ENCODE measurements around the gene GNGT2.
A peak's percentile ranks its signal among the peaks of the same experiment; 100 is the strongest.

Gene GNGT2

DNA sequence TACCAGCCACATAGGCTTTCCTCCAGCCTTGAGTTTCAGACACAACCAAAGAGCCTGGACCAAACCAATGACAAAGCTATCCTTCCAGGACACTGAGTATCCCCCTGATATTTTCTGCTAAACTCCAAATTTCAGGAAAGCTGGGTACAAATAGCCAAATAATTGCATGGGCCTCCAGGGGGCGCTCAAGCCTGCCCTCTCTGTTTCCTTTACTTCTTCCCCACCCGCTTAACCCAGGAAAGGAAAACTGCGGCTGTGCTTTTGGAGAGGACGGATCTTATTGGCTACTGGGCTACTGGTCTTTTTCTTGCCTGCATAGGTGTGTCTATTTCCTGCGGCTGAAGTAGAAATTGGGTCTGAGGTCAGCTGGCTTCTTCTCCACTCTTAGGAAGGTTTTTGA lies 30.1 kb downstream of the GNGT2 start:
- TF ChIP-seq RAD21 (IDR thresholded peaks at IDR 0.05; ENCODE audit: low read depth) (peak; percentile 88), ZBTB7A (IDR thresholded peaks at IDR 0.05; ENCODE audit: low read depth) (no peak)

DNA sequence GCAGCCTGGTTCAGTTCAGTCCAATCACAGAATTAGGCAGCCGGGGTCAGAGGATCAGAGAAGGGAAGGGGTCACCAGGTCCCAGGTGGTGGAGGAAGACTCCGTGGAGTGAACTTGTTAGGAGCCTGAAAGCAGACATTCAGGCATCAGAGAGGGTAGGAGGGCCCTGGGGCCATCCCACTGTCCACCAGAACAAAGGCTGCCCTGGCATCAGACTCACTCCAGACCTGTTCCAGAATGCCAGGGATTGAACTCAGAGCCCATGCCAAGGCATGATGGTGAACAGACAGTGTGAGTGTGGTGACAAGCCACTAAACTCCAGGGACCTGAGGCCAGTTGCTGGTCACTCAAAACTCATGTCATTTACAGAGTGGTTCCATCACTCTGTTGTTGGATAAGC lies 40.2 kb downstream of the GNGT2 start:
- TF ChIP-seq FOXM1 (IDR thresholded peaks at IDR 0.05; ENCODE audit: borderline replicate concordance, low read depth) (no peak), TCF12 (IDR thresholded peaks at IDR 0.05; ENCODE audit: low read depth) (no peak), EGR1 (IDR thresholded peaks at IDR 0.05) (no peak), TAF1 (IDR thresholded peaks at IDR 0.05; ENCODE audit: low read depth) (no peak), RAD21 (IDR thresholded peaks at IDR 0.05; ENCODE audit: low read depth) (no peak)

DNA sequence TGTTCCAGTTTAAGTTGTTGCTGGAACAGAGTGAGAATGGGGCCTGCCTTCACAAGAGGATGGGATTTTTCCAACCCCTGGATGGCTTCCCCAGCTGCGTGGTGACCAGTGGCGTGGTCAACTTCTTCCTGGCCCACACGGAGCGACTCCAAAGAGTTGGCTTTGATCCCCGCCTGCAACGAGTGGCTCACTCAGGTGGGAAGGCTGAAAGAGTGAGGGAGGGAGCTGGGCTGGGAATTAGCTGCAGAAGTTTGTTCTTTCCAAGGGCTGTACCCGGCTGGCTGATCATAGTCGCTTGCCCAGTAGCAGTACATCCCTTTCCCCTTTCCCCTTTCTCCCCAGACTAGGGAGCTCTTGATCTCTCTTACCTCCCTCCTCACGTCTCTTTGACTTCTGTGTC lies 41.7 kb downstream of the GNGT2 start:
- TF ChIP-seq FOXM1 (IDR thresholded peaks at IDR 0.05; ENCODE audit: borderline replicate concordance, low read depth) (no peak), TCF12 (IDR thresholded peaks at IDR 0.05; ENCODE audit: low read depth) (no peak), CREB1 (IDR thresholded peaks at IDR 0.05; ENCODE audit: low read depth) (no peak), EP300 (IDR thresholded peaks at IDR 0.05; ENCODE audit: borderline replicate concordance) (no peak), NFIC (IDR thresholded peaks at IDR 0.05) (no peak), EGR1 (IDR thresholded peaks at IDR 0.05) (no peak), YY1 (IDR thresholded peaks at IDR 0.05; ENCODE audit: low read depth) (no peak), TAF1 (IDR thresholded peaks at IDR 0.05; ENCODE audit: low read depth) (no peak), RAD21 (IDR thresholded peaks at IDR 0.05; ENCODE audit: low read depth) (no peak), CEBPB (IDR thresholded peaks at IDR 0.05) (no peak), ZBTB7A (IDR thresholded peaks at IDR 0.05; ENCODE audit: low read depth) (no peak), TEAD4 (IDR thresholded peaks at IDR 0.05) (no peak)
- TF ChIP-seq, protein P1, sequence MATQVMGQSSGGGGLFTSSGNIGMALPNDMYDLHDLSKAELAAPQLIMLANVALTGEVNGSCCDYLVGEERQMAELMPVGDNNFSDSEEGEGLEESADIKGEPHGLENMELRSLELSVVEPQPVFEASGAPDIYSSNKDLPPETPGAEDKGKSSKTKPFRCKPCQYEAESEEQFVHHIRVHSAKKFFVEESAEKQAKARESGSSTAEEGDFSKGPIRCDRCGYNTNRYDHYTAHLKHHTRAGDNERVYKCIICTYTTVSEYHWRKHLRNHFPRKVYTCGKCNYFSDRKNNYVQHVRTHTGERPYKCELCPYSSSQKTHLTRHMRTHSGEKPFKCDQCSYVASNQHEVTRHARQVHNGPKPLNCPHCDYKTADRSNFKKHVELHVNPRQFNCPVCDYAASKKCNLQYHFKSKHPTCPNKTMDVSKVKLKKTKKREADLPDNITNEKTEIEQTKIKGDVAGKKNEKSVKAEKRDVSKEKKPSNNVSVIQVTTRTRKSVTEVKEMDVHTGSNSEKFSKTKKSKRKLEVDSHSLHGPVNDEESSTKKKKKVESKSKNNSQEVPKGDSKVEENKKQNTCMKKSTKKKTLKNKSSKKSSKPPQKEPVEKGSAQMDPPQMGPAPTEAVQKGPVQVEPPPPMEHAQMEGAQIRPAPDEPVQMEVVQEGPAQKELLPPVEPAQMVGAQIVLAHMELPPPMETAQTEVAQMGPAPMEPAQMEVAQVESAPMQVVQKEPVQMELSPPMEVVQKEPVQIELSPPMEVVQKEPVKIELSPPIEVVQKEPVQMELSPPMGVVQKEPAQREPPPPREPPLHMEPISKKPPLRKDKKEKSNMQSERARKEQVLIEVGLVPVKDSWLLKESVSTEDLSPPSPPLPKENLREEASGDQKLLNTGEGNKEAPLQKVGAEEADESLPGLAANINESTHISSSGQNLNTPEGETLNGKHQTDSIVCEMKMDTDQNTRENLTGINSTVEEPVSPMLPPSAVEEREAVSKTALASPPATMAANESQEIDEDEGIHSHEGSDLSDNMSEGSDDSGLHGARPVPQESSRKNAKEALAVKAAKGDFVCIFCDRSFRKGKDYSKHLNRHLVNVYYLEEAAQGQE (IDR thresholded peaks at IDR 0.05; ENCODE audit: low read depth), result no peak
- TF ChIP-seq, protein P2, sequence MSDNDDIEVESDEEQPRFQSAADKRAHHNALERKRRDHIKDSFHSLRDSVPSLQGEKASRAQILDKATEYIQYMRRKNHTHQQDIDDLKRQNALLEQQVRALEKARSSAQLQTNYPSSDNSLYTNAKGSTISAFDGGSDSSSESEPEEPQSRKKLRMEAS (IDR thresholded peaks at IDR 0.05), result no peak
- TF ChIP-seq, protein P3, sequence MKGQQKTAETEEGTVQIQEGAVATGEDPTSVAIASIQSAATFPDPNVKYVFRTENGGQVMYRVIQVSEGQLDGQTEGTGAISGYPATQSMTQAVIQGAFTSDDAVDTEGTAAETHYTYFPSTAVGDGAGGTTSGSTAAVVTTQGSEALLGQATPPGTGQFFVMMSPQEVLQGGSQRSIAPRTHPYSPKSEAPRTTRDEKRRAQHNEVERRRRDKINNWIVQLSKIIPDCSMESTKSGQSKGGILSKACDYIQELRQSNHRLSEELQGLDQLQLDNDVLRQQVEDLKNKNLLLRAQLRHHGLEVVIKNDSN (IDR thresholded peaks at IDR 0.05), result no peak

DNA sequence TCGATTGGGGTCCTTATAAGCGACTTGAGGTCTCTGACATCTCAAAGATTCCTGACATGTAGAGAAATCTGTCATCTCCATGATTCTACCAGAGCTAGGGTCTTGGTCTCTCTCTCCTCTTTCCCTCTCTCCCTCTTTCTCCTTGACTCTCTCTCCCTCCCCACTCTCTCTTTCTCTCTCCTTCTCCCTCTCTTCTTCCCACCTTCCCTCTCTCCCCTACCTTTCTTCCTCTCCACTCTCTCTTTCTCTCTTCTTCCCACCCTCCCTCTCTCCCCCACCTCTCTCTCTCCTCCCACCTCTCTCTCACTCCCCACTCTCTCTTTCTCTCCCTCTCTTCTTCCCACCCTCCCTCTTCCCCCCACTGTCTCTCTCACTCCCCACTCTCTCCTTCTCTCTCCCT lies 45.2 kb downstream of the GNGT2 start:
- TF ChIP-seq, protein P2 (IDR thresholded peaks at IDR 0.05), result no peak
- TF ChIP-seq TCF12 (IDR thresholded peaks at IDR 0.05; ENCODE audit: low read depth) (no peak), TAF1 (IDR thresholded peaks at IDR 0.05; ENCODE audit: low read depth) (no peak), ZBTB7A (IDR thresholded peaks at IDR 0.05; ENCODE audit: low read depth) (no peak), YY1 (IDR thresholded peaks at IDR 0.05; ENCODE audit: low read depth) (no peak), CREB1 (IDR thresholded peaks at IDR 0.05; ENCODE audit: low read depth) (no peak), EP300 (IDR thresholded peaks at IDR 0.05; ENCODE audit: borderline replicate concordance) (no peak), TEAD4 (IDR thresholded peaks at IDR 0.05) (no peak), FOXM1 (IDR thresholded peaks at IDR 0.05; ENCODE audit: borderline replicate concordance, low read depth) (no peak), EGR1 (IDR thresholded peaks at IDR 0.05) (no peak), CEBPB (IDR thresholded peaks at IDR 0.05) (no peak), RAD21 (IDR thresholded peaks at IDR 0.05; ENCODE audit: low read depth) (no peak), NFIC (IDR thresholded peaks at IDR 0.05) (no peak)
- TF ChIP-seq, protein P1 (IDR thresholded peaks at IDR 0.05; ENCODE audit: low read depth), result no peak
- TF ChIP-seq, protein P3 (IDR thresholded peaks at IDR 0.05), result no peak

DNA sequence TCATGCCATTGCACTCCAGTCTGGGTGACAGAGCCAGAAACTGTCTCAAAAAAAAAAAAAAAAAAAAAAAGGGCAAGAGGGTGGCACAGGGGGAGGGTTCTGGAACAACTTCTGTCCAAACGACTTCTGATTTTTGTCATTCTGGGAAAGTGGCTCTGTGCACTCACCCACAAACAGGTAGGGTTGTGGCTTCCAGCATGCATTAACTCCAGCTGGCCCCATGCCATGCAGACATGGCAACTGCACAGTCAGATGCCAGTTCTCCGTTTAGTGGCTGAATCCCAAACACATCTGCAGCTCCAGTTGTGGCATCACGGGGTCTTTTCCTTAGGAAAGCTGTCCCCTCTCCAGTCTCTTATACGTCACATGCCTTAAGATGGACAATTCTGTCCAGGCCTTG lies 47.5 kb downstream of the GNGT2 start:
- no peak for TF ChIP-seq FOXM1 (IDR thresholded peaks at IDR 0.05; ENCODE audit: borderline replicate concordance, low read depth)
- no peak for TF ChIP-seq RAD21 (IDR thresholded peaks at IDR 0.05; ENCODE audit: low read depth)
- no peak for TF ChIP-seq TAF1 (IDR thresholded peaks at IDR 0.05; ENCODE audit: low read depth)
- TF ChIP-seq, protein P3 (IDR thresholded peaks at IDR 0.05), result no peak
- no peak for TF ChIP-seq CREB1 (IDR thresholded peaks at IDR 0.05; ENCODE audit: low read depth)
- TF ChIP-seq, protein P2 (IDR thresholded peaks at IDR 0.05), result no peak
- TF ChIP-seq NFIC (IDR thresholded peaks at IDR 0.05), result no peak
- TF ChIP-seq, protein P1 (IDR thresholded peaks at IDR 0.05; ENCODE audit: low read depth), result no peak
- no peak for TF ChIP-seq TCF12 (IDR thresholded peaks at IDR 0.05; ENCODE audit: low read depth)
- TF ChIP-seq ZBTB7A (IDR thresholded peaks at IDR 0.05; ENCODE audit: low read depth), result no peak
- TF ChIP-seq EP300 (IDR thresholded peaks at IDR 0.05; ENCODE audit: borderline replicate concordance), result no peak
- no peak for TF ChIP-seq CEBPB (IDR thresholded peaks at IDR 0.05)
- no peak for TF ChIP-seq EGR1 (IDR thresholded peaks at IDR 0.05)
- no peak for TF ChIP-seq TEAD4 (IDR thresholded peaks at IDR 0.05)
- no peak for TF ChIP-seq YY1 (IDR thresholded peaks at IDR 0.05; ENCODE audit: low read depth)
